Measurements from ENCODE around the gene ALK.

DNA sequence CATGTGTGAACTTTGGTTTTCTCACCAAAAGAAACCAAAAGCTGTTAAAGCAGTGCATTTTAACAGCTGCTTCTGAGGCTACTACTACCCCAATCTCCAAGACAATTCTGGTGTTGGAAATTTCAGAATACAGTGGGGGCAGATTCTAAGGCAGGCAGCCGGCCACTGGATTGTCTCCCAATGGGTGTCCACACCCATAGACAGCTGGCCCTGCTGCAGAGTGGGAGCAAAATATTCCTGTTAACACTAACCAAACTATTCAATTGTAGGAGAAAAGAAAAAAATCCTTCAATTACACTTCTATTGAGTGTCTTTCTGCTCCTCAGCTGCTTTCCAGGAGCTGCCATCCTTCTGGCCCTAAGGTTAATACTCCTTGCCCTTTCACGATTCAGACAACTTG is 223.7 kb downstream of the ALK start:
- TF ChIP-seq EZH2 (IDR thresholded peaks at IDR 0.05; ENCODE audit: low read depth, unreplicated experiment) (no peak), POLR2AphosphoS5 (IDR thresholded peaks at IDR 0.05; ENCODE audit: low read depth) (no peak), STAT1 (IDR thresholded peaks at IDR 0.05; ENCODE audit: unreplicated experiment) (no peak), ZNF114 (CRISPR knock-in tag; IDR thresholded peaks at IDR 0.05) (no peak), JUNB (IDR thresholded peaks at IDR 0.05; ENCODE audit: unreplicated experiment) (no peak), CREB1 (CRISPR knock-in tag; IDR thresholded peaks at IDR 0.05; ENCODE audit: low read depth) (no peak)
- TF ChIP-seq, protein P1, sequence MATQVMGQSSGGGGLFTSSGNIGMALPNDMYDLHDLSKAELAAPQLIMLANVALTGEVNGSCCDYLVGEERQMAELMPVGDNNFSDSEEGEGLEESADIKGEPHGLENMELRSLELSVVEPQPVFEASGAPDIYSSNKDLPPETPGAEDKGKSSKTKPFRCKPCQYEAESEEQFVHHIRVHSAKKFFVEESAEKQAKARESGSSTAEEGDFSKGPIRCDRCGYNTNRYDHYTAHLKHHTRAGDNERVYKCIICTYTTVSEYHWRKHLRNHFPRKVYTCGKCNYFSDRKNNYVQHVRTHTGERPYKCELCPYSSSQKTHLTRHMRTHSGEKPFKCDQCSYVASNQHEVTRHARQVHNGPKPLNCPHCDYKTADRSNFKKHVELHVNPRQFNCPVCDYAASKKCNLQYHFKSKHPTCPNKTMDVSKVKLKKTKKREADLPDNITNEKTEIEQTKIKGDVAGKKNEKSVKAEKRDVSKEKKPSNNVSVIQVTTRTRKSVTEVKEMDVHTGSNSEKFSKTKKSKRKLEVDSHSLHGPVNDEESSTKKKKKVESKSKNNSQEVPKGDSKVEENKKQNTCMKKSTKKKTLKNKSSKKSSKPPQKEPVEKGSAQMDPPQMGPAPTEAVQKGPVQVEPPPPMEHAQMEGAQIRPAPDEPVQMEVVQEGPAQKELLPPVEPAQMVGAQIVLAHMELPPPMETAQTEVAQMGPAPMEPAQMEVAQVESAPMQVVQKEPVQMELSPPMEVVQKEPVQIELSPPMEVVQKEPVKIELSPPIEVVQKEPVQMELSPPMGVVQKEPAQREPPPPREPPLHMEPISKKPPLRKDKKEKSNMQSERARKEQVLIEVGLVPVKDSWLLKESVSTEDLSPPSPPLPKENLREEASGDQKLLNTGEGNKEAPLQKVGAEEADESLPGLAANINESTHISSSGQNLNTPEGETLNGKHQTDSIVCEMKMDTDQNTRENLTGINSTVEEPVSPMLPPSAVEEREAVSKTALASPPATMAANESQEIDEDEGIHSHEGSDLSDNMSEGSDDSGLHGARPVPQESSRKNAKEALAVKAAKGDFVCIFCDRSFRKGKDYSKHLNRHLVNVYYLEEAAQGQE (IDR thresholded peaks at IDR 0.05; ENCODE audit: unreplicated experiment): no peak
- TF ChIP-seq, protein P2, sequence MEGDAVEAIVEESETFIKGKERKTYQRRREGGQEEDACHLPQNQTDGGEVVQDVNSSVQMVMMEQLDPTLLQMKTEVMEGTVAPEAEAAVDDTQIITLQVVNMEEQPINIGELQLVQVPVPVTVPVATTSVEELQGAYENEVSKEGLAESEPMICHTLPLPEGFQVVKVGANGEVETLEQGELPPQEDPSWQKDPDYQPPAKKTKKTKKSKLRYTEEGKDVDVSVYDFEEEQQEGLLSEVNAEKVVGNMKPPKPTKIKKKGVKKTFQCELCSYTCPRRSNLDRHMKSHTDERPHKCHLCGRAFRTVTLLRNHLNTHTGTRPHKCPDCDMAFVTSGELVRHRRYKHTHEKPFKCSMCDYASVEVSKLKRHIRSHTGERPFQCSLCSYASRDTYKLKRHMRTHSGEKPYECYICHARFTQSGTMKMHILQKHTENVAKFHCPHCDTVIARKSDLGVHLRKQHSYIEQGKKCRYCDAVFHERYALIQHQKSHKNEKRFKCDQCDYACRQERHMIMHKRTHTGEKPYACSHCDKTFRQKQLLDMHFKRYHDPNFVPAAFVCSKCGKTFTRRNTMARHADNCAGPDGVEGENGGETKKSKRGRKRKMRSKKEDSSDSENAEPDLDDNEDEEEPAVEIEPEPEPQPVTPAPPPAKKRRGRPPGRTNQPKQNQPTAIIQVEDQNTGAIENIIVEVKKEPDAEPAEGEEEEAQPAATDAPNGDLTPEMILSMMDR (conservative IDR thresholded peaks at IDR 0.05; ENCODE audit: low read depth in 2 of 2): no peak
